Fibroblast of skin of scalp (primary cell): Measurements from ENCODE around the gene BCL11A.

ENCODE experiments used
- DNase-seq: peaks from one replicate; pipeline ENCODE4 v3.0.0-alpha.2; 2013

Gene BCL11A

DNA sequence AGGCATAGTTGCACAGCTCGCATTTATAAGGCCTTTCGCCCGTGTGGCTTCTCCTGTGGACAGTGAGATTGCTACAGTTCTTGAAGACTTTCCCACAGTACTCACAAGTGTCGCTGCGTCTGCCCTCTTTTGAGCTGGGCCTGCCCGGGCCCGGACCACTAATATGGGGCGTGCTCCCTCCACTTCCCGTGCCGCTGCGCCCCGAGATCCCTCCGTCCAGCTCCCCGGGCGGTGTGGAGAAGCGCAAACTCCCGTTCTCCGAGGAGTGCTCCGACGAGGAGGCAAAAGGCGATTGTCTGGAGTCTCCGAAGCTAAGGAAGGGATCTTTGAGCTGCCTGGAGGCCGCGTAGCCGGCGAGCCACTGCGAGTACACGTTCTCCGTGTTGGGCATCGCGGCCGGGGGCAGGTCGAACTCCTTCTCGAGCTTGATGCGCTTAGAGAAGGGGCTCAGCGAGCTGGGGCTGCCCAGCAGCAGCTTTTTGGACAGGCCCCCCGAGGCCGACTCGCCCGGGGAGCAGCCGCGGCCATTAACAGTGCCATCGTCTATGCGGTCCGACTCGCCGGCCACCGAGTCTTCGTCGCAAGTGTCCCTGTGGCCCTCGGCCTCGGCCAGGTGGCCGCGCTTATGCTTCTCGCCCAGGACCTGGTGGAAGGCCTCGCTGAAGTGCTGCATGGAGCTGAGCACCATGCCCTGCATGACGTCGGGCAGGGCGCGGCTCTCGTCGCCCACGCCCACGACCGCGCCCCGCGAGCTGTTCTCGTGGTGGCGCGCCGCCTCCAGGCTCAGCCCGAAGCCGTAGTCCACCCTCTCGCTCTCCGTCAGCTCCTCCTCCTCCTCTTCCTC lies 92.7 kb downstream of the BCL11A start:
- no peak for DNase-seq

GRCh38 chr2:60459851-60460250 lies 93.6 kb downstream of the BCL11A start:
- no peak for DNase-seq

- DNase-seq: no peak
These were observed 97.2 kb downstream of the BCL11A start for GRCh38 chr2:60456115-60456770.

DNA sequence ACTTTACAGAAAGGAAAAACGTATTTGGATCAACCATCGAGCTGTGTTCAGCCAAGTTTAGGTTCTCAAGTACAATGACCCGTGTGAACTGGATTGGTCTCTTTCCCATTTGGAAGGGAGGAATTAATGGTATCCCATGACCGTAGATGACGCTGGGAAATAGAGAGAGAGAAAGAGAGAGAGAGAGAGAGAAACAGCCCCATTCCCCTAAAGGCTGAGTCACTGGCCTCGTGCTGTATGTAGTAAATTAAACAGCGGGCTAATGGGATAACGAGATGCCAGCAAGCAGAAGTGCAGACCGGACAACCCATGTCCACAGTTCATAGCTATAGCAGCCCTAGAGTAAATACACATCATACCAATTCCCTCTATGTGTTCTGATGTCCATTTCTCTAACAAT lies 99.6 kb downstream of the BCL11A start:
- DNase-seq: no peak

- DNase-seq: no peak
These were observed 100.2 kb downstream of the BCL11A start for GRCh38 chr2:60453301-60453700.

GRCh38 chr2:60450488-60450887 lies 103.0 kb downstream of the BCL11A start:
- DNase-seq: no peak

DNA sequence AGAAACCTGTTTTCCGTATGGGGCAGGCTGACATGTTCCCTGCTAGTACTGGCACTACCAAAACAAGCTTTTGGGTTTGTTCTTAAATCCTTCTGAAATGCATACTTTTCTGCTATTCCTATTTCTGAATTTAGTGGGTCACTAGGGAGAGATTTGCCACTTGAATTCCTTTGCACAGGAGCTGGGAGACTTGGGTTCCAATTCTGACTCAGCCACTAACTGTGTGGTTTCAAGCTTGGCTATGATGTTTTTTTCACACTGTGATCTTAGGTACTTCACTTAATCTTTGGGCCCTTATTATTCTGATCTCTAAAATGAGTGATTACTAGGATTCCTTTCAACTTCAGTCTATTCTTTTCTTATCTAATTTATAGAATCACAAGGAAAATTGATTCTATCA lies 105.5 kb downstream of the BCL11A start:
- peak; percentile 31 for DNase-seq

GRCh38 chr2:60446413-60447267 lies 106.8 kb downstream of the BCL11A start:
- DNase-seq: no peak

DNA sequence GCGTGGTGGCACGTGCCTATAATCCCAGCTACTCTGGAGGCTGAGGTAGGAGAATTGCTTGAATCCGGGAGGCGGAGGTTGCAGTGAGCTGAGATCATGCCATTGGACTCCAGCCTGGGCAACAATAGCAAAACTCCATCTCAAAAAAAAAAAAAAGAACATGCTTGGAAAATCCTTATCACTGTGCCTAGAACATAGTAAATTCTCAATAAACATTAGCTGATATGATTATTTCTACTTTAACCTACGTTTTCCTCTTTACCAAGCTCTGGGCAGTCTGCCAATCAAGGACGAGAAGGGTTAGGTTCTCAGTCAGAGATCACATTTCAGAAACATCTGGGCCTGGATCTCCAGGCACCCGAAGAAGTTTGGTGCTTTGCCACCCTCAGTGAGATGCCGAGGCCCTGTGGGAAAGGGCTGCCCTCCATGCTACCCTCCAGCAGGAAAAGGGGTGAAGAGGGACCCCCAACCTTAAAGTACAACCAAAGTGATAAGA lies 107.7 kb downstream of the BCL11A start:
- DNase-seq: peak; percentile 49

GRCh38 chr2:60442608-60443007 lies 110.8 kb downstream of the BCL11A start:
- peak; percentile 63 for DNase-seq

DNA sequence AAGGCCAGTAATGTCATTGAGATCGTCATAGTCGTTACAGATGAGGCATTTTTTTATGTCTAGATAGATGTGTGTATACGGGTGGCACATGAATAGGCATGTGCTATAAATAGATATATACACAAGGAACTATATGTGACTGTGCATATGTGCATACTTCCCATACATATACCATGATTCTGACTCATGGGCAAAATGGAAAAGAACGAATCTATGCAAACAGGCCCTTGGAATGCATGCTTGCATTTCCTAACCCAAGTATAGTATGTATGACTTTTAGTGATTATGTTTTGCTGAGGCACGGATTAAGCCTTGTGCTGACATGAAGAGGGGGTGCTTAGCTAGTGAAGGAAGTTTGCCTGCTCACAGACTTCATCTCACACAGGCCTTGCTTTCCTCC lies 111.7 kb downstream of the BCL11A start:
- peak; percentile 94 for DNase-seq

DNA sequence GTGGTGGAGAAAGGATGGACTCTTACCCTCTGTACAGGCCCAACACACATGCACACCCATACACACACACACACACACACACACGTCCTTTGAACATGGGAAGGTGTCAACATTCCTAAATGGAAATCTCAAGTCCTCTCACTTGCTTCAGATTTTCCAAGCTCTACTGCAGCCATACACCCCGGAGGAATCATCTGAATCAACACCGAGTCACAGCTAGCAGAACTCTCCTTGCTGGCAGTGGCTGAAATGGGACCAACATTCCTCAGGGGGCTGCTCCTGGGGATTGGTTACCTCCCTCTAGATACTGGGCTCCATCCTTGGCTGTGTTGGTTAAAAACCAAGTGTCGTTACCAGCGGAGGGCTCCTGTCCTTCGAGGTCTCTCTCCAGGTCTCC lies 112.7 kb downstream of the BCL11A start:
- DNase-seq: peak; percentile 62

DNA sequence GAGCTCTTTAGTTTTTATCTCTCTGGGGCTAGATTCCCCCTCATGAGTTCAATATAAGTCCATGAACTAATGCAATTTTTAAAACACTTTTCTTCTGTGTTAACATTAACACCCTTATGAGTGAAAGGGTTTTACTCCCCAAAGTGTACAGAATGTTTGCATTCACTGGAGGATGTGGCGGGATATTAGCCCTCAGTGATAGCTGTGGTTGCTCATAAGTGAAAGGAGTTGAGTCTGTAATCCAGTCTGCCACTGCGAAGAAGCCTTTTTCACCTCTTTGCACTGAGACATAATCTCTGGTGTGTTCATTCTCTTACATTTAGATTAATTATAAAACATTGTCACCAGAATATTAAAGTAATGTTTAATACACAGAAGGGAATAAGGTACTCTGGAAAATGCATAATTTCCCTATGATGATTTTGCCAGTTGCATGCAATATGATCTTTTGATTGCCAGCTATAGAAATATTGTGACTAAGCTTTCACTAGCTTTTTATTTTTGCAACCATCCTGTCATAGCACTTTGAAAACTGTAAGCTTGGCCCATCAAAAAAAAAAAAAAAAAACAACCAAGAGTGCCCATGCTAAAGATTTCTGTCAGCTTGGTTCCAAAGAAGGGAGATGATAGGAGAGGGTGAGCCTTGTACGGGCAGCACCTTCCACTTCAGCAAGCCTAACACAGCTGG lies 113.2 kb downstream of the BCL11A start:
- no peak for DNase-seq

DNA sequence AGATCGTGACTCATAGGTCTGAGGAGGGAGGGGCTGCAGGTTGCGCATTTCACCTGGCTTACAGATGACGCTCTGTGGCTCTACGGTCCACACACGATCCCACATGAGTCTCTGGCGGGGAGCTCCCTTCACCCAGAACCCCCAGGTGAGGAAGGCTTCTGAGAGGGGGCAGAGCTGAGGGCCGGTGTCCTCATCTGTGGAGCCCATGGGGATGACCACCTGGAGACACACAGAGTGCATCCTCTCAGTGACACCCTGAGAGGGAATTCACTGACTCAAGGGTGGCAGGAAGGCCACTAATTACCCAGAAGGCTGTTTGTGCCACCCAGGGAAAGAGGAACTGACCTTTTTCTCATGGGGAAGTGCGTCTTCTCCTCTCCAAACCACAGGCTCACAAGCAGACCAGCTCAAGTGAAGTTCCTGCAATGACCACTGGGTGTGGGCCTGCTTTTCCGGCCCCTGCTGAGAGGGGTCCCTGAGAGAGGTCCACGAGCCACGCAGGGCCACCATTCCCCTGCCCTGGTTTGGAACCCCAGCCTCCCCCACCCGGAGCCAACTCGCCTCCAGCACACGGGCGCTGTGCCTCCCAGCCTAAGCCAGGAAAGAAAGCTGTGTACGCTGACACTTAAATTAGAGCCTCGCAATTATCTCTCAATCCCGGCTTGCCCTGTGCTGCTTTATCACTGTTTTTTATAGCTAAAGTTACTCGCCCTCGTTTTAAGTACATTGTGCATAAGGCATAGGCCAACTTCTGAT lies 114.1 kb downstream of the BCL11A start:
- DNase-seq: no peak

- no peak for DNase-seq
These were observed 114.8 kb downstream of the BCL11A start for GRCh38 chr2:60438653-60439052.

DNA sequence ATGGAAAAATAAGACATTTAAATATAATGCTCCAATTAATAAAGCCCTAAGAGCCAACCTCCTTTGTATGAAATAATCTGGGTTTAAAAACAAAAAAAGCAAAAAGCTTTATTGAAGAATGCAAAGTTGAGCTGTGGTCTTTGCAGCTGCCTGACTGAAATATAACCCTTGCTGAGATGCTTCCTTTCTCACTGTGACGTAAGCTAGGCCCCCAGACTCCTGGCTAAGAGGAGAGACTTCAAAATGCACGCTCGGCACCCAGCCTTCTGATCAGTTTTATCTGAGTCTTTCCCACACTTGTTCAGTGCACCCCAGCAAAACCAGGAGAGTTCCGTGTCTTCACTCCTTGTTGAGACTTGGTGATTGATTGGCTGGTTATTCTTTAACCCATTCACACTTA lies 115.3 kb downstream of the BCL11A start:
- DNase-seq: no peak

DNA sequence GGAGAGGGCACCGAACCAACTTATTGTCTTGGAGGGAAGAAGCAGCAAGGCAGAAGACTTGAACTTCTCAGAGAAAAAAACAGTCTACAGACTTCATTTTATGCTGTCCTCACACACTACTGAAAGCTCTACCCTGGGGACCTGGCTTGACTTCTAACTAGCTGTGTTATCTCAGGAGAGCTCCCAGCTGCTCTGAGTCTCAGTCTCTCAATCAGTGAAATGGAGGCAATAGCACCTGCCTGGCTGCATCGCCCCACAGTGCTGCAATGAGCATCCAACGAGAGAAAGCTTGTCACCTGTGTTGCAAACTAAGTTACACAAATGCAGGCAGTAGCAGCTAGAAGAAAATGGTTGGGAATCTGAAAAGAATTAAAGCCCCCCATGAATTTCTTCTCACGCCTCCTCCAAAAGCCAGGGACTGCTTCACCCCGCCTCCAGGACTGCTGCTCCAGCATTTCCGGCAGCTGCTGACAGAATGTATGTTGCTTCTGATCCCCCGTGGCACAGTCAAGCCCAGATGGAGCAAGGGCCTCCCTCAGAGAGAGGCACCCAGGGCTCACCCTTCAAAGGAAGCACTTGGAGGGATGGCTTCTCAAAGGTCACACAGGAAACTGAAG lies 116.3 kb downstream of the BCL11A start:
- no peak for DNase-seq

- no peak for DNase-seq
These were observed 120.3 kb downstream of the BCL11A start for GRCh38 chr2:60433018-60433596.

- no peak for DNase-seq
These were observed 121.3 kb downstream of the BCL11A start for GRCh38 chr2:60432035-60432601.

DNA sequence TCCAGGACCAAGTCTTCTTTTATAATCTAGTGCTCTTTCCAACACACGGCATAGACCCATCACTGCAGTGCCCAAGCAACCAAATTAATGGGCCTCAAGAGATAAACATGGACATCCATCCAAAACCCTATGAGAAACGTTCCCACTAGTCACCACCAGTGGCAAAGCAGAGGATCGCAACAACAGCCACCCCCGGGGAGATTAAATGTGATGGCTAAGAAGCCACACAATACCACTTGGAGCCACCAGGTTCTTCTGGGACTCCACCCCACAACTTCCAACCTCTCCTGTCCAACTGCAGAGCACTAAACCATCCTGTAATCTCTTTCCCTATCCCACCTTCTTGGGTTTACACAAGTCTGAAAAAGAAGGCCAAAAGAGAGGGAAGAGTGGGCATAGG lies 123.8 kb downstream of the BCL11A start:
- no peak for DNase-seq
